Measurements from ENCODE around the gene HOXA10. TPM values are rescaled to one million over a fixed set of nuclear protein-coding genes. Genes with fewer than 3 reads are reported as not detected.

HOXA10 gene
- total and polyA plus RNA-seq, 4 donors = 0.21 to 0.29 (median 0.26) TPM; not detected in 1

- ATAC-seq (ENCODE audit: insufficient read depth, low FRiP score) = no peak
- Histone ChIP-seq H3K9me3 (ENCODE audit: control insufficient read depth in 4 of 4, insufficient read depth in 3 of 4, low read length in 3 of 4) (no peaks in the 10 kb centered on the region), H3K9ac (ENCODE audit: insufficient read depth in 1 of 2, low read length in 2 of 2) (peak overlapping the region in 1 of 2 donors; percentile 65), H3K4me1 (ENCODE audit: control insufficient read depth in 5 of 5, insufficient read depth in 5 of 5, low read length in 5 of 5) (peaks cover 0 to 24% (median 5%) of the 10 kb centered on the region in 5 donors), H3K27me3 (ENCODE audit: control insufficient read depth in 3 of 3, insufficient read depth in 3 of 3, low read length in 2 of 3) (peaks cover 3 to 93% (median 76%) of the 10 kb centered on the region in 3 donors), H3K4me3 (no peak overlapping the region), H3K36me3 (ENCODE audit: control insufficient read depth in 4 of 4, insufficient read depth in 4 of 4, low read length in 4 of 4) (no peaks in the 10 kb centered on the region), H3K27ac (ENCODE audit: low read depth in 1 of 2, low read length in 1 of 2) (no peak overlapping the region)
- no peak for TF ChIP-seq CTCF (IDR thresholded peaks at IDR 0.05; ENCODE audit: control extremely low read depth, extremely low read depth)
- DNase-seq = no peak
- WGBS, 2 donors = 4 to 14% methylated on average over 24 to 27 of the region's 27 CpGs
These were observed 12.9 kb downstream of the HOXA10 start for GRCh38 chr7:27161214-27161720.

- DNase-seq = peak; percentile 92 to 95 (median 93)
- no peaks in the 10 kb centered on the region for H3K36me3 ChIP-seq (ENCODE audit: control insufficient read depth in 4 of 4, insufficient read depth in 4 of 4, low read length in 4 of 4)
- 1 to 3% methylated on average over 54 of the region's 54 CpGs for WGBS, 2 donors
- peak overlapping the region; percentile 21 for H3K4me3 ChIP-seq
- H3K9ac ChIP-seq (ENCODE audit: insufficient read depth in 1 of 2, low read length in 2 of 2) = peak overlapping the region in 1 of 2 donors; percentile 55
- peak; percentile 92 for ATAC-seq (ENCODE audit: insufficient read depth, low FRiP score)
- H3K27ac ChIP-seq (ENCODE audit: low read depth in 1 of 2, low read length in 1 of 2) = peak overlapping the region in 1 of 2 donors; percentile 51
- H3K9me3 ChIP-seq (ENCODE audit: control insufficient read depth in 4 of 4, insufficient read depth in 3 of 4, low read length in 3 of 4) = no peaks in the 10 kb centered on the region
- H3K4me1 ChIP-seq (ENCODE audit: control insufficient read depth in 5 of 5, insufficient read depth in 5 of 5, low read length in 5 of 5) = peaks cover 0 to 19% (median 4%) of the 10 kb centered on the region in 5 donors
- H3K27me3 ChIP-seq (ENCODE audit: control insufficient read depth in 3 of 3, insufficient read depth in 3 of 3, low read length in 2 of 3) = peaks cover 3 to 92% (median 71%) of the 10 kb centered on the region in 3 donors
- peak; percentile 99 for TF ChIP-seq CTCF (IDR thresholded peaks at IDR 0.05; ENCODE audit: control extremely low read depth, extremely low read depth)
These were observed 13.4 kb downstream of the HOXA10 start for GRCh38 chr7:27160546-27161213.

GRCh38 chr7:27160145-27160545, 14.0 kb downstream of the HOXA10 start:
- Histone ChIP-seq H3K9ac (ENCODE audit: insufficient read depth in 1 of 2, low read length in 2 of 2) (no peak overlapping the region), H3K4me3 (no peak overlapping the region), H3K27ac (ENCODE audit: low read depth in 1 of 2, low read length in 1 of 2) (peak overlapping the region in 1 of 2 donors; percentile 51)

More at GRCh38 chr7:27160145-27160545, 14.0 kb downstream of the HOXA10 start:
- DNase-seq (peak in 1 of 3 donors; percentile 25), ATAC-seq (ENCODE audit: insufficient read depth, low FRiP score) (no peak)
- TF ChIP-seq CTCF (IDR thresholded peaks at IDR 0.05; ENCODE audit: control extremely low read depth, extremely low read depth) = no peak
- Histone ChIP-seq H3K4me1 (ENCODE audit: control insufficient read depth in 5 of 5, insufficient read depth in 5 of 5, low read length in 5 of 5) (peaks cover 0 to 19% (median 3%) of the 10 kb centered on the region in 5 donors), H3K36me3 (ENCODE audit: control insufficient read depth in 4 of 4, insufficient read depth in 4 of 4, low read length in 4 of 4) (no peaks in the 10 kb centered on the region), H3K27me3 (ENCODE audit: control insufficient read depth in 3 of 3, insufficient read depth in 3 of 3, low read length in 2 of 3) (peaks cover under 1 to 92% (median 70%) of the 10 kb centered on the region in 3 donors), H3K9me3 (ENCODE audit: control insufficient read depth in 4 of 4, insufficient read depth in 3 of 4, low read length in 3 of 4) (no peaks in the 10 kb centered on the region)
- 26 to 44% methylated on average over 23 of the region's 23 CpGs for WGBS, 2 donors

Measured in lung (tissue), 12 donors.